ENCODE results near the gene TMEM115.

- TF ChIP-seq CTCF (IDR thresholded peaks at IDR 0.05) (no peak), ZFX (IDR thresholded peaks at IDR 0.05; ENCODE audit: borderline replicate concordance) (no peak)
Measured at GRCh38 chr3:50383750-50384149, 24.4 kb upstream of the TMEM115 start.

Measured in 22Rv1 (cell line).